IPS-18a (cell line): ENCODE data around the gene ZNF701.
"Not testable (repeated sequence)": the region's sequence is repeated elsewhere in the genome, so short reads cannot be mapped to it uniquely, and the experiment has no call there.

ENCODE experiments used
- H3K27ac ChIP-seq: one replicate; pipeline ENCODE4 v1.5.1; 2013; ENCODE audit warnings: low read length
- H3K27me3 ChIP-seq: one replicate; pipeline ENCODE4 v1.6.1; 2013; ENCODE audit warnings: mild to moderate bottlenecking, low read length; ENCODE audit not compliant: control insufficient read depth, insufficient read depth
- H3K36me3 ChIP-seq: one replicate; pipeline ENCODE4 v1.6.1; 2013; ENCODE audit warnings: low read depth, low read length; ENCODE audit not compliant: control insufficient read depth
- H3K4me1 ChIP-seq: one replicate; pipeline ENCODE4 v1.6.1; 2013; ENCODE audit warnings: low read depth, low read length; ENCODE audit not compliant: control insufficient read depth
- H3K4me3 ChIP-seq: one replicate; pipeline ENCODE4 v1.5.1; 2013; ENCODE audit warnings: low read length
- H3K9ac ChIP-seq: one replicate; pipeline ENCODE4 v1.6.1; 2013; ENCODE audit warnings: mild to moderate bottlenecking, low read length, moderate library complexity
- H3K9me3 ChIP-seq: one replicate; pipeline ENCODE4 v1.6.1; 2013; ENCODE audit warnings: low read depth, low read length; ENCODE audit not compliant: control insufficient read depth

Gene ZNF701

DNA sequence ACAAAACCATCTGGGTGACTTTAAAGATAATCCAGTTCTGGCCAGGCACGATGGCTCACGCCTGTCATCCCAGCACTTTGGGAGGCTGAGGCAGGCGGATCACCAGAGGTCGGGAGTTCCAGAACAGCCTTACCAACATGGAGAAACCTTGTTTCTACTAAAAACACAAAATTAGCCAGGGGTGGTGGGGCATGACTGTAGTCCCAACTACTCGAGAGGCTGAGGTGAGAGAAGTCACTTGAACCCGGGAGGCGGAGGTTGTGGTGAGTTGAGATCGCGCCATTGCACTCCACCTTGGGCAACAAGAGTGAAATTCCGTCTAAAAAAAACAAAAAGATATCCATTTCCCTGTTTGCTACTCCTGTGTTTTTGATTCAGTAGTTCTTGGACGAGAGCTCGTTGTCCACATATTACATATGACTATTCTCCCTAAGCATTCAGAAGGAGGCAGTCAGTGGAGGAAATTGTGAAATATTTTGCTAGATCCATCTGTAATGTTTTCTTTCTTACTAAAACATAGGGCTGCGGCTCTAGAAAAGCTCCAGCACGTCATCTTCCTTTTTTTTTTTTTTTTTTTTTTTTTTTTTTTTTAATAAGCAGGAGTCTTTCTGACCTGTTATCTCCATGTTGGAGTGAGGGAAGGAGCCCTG is 33.6 kb downstream of the ZNF701 start:
- H3K27me3 ChIP-seq, result peaks cover 14% of the 10 kb centered on the region
- H3K4me3 ChIP-seq, result no peak overlapping the region
- H3K9me3 ChIP-seq, result no peaks in the 10 kb centered on the region
- no peak overlapping the region for H3K9ac ChIP-seq
- no peaks in the 10 kb centered on the region for H3K36me3 ChIP-seq
- peaks cover 10% of the 10 kb centered on the region for H3K4me1 ChIP-seq
- H3K27ac ChIP-seq, result no peak overlapping the region

DNA sequence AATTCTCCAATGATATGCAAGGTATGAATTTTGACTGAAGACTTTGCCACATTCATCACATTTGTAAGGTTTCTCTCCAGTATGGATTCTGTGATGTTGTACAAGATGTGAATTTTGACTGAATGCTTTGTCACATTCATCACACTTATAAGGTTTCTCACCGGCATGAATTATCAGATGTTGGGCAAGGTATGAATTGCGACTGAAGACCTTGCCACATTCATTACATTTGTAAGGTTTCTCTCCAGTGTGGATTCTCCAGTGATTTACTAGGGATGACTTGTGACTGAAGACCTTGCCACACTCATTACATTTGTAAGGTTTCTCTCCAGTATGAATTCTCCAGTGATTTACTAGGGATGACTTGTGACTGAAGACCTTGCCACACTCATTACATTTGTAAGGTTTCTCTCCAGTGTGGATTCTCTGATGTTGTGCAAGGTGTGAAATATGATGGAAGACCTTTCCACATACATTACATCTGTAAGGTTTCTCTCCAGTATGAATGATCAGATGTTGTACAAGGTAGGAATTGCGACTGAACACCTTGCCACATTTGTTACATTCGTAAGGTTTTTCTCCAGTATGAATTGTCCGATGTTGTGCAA is 43.3 kb downstream of the ZNF701 start:
- Histone ChIP-seq H3K4me3 (no peak overlapping the region), H3K36me3 (peaks cover 20% of the 10 kb centered on the region), H3K9ac (no peak overlapping the region), H3K27me3 (no peaks in the 10 kb centered on the region), H3K4me1 (no peaks in the 10 kb centered on the region), H3K9me3 (no peaks in the 10 kb centered on the region), H3K27ac (no peak overlapping the region)

DNA sequence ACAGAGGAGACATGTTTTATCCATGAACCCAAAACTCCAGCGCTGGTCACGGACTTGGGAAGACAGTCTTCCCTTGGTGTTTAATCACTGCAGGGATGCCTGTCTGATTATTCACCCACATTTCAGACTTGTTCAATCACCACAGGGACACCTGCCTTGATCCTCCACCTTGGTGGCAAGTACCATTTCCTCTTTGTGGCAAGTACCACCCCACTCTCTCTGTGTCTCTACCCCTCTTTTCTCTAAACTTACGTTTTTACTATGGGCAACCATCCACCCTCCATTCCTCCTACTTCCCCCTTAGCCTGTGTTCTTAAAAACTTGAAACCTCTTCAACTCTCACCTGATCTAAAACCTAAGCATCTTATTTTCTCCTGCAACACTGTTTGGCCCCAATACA is 51.3 kb downstream of the ZNF701 start:
- Histone ChIP-seq H3K9ac (no peak overlapping the region), H3K36me3 (peaks cover 9% of the 10 kb centered on the region), H3K4me1 (no peaks in the 10 kb centered on the region), H3K27ac (no peak overlapping the region), H3K9me3 (no peaks in the 10 kb centered on the region), H3K4me3 (no peak overlapping the region), H3K27me3 (no peaks in the 10 kb centered on the region)

DNA sequence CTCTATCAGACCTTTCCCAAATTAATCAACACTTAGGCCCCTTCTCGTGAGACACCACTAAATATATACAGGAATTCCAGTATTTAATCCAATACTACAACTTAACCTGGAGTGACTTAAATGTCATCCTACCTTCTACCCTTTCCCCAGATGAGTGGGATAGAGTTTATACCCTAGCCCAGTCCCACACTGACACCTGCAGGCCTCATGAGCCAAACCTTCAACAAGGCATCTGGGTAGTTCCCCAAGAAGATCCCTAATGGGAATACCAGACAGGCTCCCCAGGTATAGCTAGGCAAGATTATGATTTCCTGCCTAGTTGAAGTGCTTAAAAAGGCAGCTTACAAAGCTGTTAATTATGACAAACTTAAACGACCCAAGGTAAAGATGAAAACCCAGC is 52.2 kb downstream of the ZNF701 start:
- peaks cover 9% of the 10 kb centered on the region for H3K36me3 ChIP-seq
- no peak overlapping the region for H3K4me3 ChIP-seq
- no peak overlapping the region for H3K27ac ChIP-seq
- no peaks in the 10 kb centered on the region for H3K4me1 ChIP-seq
- no peaks in the 10 kb centered on the region for H3K27me3 ChIP-seq
- no peak overlapping the region for H3K9ac ChIP-seq
- no peaks in the 10 kb centered on the region for H3K9me3 ChIP-seq

DNA sequence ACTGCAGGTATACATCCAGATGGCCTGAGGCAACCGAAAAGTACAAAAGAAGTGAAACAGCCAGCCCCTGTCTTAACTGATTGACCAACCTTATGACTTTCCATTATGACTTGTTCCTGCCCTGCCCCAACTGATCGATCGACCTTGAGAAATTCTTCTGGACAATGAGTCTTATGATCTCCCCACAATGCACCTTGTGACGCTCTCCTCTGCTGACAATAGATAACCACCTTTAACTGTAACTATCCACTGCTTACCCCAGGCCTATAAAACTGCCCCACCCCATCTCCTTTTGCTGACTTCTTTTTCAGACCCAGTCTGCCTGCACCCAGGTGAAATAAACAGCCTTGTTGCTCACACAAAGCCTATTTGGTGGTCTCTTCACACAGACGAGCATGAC is 56.8 kb downstream of the ZNF701 start:
- Histone ChIP-seq H3K4me1 (peaks cover 3% of the 10 kb centered on the region), H3K4me3 (no peak overlapping the region), H3K36me3 (peaks cover 9% of the 10 kb centered on the region)

DNA sequence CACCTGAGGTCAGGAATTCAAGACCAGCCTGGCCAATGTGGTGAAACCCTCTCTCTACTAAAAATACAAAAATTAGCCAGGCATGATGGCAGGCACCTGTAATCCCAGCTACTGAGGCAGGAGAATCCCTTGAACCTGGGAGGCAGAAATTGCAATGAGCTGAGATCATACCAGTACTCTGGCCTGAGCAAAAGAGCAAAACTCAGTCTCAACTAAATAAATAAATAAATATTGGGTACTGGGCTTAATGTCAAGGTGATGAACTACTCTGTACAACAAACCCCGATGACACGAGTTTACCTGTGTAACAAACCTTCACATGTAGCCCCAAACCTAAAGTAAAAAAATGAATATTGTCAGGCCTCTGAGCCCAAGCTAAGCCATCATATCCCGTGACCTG is 57.4 kb downstream of the ZNF701 start:
- H3K9ac ChIP-seq, H3K27me3 ChIP-seq, H3K9me3 ChIP-seq, H3K36me3 ChIP-seq, H3K4me1 ChIP-seq, H3K4me3 ChIP-seq, H3K27ac ChIP-seq: not testable (repeated sequence)

More for the DNA sequence above, 56.8 kb downstream of the ZNF701 start:
- no peak overlapping the region for H3K9ac ChIP-seq
- H3K9me3 ChIP-seq, result no peaks in the 10 kb centered on the region
- H3K27me3 ChIP-seq, result no peaks in the 10 kb centered on the region
- H3K27ac ChIP-seq, result no peak overlapping the region

DNA sequence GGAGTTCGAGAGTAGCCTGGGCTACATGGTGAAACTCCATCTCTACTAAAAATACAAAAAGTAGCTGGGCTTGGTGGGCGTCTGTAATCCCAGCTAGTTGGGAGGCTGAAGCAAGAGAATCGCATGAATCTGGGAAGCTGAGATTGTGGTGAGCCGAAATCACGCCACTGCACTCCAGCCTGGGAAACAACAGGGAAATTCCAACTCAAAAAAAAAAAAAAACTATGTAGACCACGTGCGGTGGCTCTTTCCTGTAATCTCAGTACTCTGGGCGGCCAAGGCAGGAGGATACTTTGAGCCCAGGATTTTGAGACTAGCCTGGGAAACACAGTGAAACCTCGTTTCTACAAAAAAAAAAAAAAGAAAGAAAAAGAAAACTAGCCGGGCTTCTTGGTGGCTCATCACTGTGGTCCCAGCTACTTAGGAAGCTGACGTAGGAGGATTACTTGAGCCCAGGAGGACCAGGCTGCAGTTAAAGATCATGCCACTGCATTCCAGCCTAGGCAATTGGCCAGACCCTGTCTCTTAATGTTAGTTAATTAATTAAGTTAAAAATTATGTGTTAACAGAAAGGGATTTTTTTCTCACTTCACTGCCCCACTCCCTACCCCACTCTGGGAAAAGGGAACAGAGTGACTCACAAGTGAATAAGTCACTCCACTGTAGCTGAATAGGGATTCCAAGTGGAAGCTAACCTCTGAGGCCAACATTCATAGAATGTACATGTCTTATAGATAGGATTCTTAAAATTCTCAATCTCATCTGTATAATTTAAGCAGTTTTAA is 65.9 kb downstream of the ZNF701 start:
- Histone ChIP-seq H3K27ac (no peak overlapping the region), H3K9me3 (no peaks in the 10 kb centered on the region), H3K36me3 (no peaks in the 10 kb centered on the region), H3K9ac (no peak overlapping the region), H3K27me3 (peaks cover 21% of the 10 kb centered on the region), H3K4me3 (no peak overlapping the region), H3K4me1 (peaks cover 5% of the 10 kb centered on the region)
